HG03045 (cell line): ENCODE results near the gene SVOP.
"Not testable (repeated sequence)": the region's sequence is repeated elsewhere in the genome, so short reads cannot be mapped to it uniquely, and the experiment has no call there.

ENCODE experiments used
- ATAC-seq: cut with Tn5 transposase; IDR thresholded peaks from one replicate; pipeline ENCODE4 v1.9.1; 2021; ENCODE audit warnings: mild to moderate bottlenecking, moderate library complexity; ENCODE audit not compliant: unreplicated experiment

Gene SVOP

DNA sequence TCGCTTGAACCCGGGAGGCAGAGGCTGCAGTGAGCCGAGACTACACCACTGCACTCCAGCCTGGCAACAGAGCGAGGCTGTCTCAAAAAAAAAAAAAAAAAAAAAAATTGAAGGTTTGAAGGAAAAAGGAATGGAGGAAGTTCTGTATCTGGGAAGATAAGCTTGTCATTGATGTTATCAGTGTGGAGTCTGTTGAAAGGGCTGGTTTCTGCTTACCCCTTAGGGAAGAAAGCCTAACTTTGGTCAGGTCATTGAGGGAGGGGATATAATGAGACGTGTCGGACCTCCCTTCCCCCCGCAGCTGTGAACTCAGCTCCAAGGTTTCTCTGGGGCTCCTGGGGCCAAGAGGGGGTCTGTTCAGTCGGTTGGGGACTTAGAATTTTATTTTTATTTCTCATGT, 124.5 kb downstream of the SVOP start:
- no peak for ATAC-seq

DNA sequence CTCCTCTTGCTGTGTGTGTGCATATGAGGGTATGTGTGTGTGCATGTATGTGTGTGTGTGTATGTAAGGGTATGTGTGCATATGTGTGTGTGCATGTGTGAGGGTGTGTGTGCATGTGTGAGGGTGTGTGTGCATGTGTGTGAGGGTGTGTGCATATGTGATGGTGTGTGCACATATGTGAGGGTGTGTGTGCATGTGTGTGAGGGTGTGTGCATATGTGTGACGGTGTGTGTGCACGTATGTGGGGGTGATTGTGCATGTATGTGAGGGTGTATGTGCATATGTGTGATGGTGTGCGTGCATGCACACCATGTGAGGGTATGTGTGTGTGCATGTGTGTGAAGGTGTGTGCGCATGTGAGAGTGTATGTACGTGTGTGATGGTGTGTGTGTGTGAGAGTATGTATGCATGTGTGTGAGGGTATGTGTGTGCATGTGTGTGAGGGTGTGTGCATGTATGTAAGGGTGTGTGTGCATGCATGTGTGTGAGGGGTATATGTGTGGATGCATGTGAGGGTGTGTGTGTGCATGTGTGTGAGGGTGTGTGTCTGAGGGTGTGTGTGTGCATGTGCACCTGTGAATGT, 125.6 kb downstream of the SVOP start:
- no peak for ATAC-seq

DNA sequence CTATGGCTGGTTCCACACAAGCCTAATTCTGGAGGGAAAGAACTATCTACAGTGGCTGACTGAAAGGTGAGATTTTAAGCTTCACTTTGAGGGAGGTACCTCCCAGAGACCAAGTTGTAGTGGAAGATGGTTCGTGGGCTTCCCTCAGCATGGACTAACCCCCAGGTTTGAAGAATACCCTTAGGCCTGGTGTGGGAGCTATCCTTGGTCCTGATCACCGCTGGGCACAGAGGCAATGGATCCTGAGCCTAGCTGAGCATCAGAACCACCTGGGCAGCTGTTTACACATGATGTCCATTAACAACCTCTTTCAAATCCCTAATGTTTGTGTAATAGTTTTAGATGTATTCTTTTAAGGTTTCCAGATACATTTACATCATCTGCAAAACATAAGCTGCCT, 130.7 kb downstream of the SVOP start:
- no peak for ATAC-seq

DNA sequence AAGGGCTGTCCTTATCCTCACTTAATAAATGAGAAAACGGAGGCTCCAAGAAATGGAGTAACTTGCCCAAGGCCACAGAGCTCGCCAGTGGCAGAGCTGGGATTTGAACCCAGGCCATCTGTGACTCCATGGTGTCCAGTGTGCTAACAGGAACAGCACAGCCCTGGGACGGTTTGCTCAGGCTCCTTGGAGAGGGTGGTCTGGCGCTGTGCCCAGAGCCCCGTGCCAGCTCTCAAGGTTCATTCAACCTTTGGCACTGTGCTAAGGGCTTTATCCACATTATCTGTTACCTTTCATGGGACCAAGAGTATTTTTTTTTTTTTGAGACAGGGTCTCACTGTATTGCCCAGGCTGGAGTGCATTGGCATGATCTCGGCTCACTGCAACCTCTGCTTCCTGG, 132.8 kb downstream of the SVOP start:
- no peak for ATAC-seq

DNA sequence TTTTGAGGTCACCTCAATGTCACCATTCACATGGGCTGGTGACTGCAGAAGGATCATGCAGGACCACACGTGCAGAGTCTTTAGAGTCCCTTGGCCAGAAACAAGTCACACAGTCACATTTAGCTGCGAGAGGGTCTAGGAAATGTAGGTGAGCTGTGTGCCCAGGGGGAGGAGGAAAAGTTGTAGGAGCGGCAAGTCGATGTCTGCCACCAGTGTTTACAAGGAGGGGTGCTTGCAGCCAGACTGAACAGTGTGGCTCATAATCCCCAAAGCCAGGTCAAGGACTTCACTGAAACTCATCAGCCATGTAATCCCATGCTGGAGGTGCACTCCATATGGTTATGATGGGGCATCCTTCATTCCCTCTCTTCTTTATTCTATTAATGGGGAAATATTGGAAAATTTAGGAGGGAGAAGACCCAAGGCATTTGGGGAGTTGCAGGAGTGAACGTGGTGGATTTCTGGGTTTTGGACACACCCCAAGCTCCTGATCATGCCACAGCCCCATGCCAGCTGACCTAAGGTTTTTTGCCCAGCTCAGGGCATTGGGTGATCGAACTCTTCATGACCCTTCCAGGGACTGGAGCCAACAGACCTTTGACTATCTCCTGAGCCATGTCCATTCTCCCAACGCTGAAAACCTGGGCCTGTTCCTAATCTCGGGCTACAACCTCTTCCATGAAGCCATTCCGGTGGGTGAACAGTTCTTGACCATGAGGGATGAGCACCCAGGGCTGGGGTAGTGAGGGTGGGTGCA, 133.8 kb downstream of the SVOP start:
- no peak for ATAC-seq

DNA sequence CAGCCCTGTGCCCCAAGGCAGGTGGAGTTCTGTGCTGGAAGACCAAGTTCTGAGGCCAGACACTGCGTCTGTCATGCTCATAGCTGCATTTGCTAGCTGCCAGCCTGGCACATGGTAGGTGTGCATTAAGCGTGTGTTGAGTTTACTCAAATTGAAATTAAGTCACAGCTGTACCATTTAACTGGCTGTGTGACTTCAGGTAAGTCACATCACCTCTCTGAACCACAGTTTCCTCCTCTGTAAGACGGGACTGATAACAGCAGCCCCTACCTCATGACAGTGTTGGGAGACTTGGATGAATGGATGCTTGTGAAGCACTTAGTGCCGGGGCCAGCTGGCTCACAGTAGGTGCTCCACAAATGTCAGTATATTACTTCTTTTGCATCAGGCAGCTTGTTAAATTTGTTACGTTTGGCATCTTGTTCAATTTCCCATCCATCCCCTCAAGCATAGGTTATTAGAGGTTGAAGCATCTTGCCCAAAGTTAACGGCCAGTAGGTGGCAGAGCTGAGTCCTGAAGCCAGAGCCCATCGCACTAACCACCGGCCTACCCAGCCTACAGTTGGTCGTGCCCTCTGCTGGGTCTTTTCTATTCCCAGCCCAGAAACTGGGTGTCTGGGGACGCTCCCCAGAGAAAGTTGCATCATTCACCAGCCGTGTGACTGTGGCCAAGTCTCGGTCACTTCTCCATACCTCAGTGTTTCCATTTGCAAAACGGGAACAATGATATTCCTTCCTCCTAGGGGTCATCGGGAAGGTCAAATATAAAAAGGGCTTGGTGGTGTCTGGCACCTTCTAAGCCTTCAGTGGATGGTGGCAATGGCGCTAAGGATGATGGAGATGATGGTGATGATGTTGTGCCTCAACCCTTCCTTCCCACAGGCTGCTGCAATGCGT, 136.5 kb downstream of the SVOP start:
- ATAC-seq: no peak

DNA sequence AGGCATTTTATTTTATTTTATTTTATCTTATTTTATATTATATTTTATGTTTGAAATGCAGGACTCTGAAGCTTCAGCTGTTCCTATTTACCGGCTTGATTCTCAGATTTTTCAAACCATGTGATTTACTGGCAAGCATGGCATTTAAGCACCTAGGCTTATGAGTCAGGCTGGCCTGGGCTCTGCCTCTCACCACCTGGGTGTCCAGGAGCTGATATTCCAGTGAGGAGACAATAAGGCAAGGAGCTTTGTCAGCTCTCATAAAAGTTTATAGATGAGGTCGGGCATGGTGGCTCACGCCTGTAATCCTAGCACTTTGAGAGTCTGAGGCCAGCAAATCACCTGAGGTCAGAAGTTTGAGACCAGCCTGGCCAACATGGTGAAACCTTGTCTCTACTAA, 138.9 kb downstream of the SVOP start:
- ATAC-seq: no peak

DNA sequence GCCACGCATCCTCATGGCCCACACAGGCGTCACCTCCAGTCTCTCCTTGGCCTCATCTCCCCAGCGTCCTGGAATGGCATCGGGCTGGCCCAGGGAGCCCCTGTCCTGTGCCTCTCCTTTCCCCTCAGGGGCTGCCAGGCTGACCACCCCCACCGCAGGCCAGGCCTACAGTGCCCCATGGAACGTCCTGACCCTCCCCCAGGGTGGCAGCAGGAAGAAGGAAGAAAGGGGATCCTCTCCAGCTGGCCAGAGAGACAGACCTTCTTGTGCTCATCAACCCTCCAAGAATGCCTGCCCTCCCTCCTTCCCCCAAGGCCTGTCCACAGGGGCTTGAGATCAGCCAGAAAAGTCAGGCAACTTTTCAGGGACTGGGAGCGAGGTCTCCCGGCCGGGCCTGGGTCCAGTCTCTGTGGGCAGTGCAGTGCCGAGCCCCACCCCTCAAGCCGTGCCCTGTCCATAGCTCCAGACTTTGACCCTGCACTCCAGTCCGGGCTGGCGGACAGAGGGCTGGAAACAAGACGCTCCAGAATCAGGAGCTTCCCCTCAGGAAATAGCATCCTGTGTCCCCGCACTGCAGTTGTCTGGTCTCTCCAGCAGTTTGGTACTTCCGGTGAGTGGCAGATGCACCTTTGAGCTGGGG, 141.1 kb downstream of the SVOP start, which contains the start of gene DAO:
DAO (plus strand) TSS at position 478 of the 640 bp plus-strand sequence. CDS start 4,915 bp downstream, outside the sequence.
- ATAC-seq: no peak

DNA sequence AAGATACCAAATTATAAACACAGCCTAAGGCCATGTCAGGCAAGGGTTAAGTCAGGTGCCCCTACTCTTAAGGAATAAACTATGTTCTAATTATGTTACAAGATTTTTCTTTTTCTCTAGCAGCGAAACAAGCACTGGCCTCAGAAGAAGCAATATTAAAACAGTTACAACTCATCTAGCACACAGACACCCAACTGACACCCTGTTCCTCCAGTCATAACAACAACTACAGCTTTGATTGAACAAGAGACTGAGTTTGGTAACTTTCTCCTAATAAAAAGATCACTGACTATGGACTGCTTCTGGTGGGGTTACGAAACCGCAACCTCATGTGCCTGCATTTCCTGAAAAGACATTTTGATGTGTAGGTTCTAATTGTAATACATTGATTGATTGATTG, 144.3 kb downstream of the SVOP start:
- ATAC-seq: no peak

DNA sequence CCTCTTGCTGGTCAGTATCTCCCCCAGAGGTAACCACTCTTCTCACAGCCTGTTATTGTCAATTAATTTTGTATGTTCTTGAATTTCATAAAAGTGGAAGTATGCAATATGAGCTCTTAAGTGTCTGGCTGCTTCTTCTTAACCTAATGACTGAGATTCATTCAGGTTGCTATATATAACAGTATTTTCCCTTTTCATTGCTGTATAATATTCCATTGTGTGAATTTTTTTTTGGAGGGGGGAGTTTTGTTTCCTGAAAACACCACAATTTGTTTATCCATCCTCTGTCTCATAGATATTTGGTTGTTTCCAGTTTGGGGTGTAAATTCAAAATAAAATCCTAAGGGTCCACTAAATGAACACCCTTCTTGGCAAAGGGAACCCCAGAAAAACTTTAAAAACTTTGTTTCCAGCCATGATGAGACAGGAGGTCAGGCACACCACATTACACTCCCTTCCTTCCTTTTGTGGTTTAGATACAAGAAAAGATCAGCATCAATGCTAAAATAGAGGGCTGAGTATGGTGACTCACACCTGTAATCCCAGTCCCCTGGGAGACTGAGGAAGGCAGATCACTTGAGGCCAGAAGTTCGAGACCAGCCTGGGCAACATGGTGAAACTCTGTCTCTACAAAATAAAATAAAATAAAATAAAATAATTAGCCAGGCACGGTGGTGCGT, 145.0 kb downstream of the SVOP start:
- no peak for ATAC-seq

DNA sequence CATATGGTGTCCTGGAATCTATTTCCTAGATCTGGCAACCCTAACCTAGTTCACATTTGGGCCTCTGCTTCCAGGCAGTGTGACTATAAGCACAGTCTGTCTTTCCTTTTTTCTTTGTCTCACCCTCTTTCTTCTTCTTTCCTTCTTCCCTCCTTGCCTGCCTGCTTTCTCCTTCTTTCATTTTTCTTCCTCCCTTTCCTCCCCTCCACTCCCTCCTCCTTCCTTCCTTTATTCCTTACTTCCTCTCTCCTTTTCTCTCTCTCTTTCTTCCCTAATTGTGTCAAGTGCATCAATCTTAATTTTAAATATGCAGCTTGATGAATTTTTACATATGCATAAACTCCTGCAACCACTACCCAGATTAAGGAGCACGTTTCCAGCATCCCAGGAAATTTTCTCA, 145.6 kb downstream of the SVOP start:
- ATAC-seq: no peak

DNA sequence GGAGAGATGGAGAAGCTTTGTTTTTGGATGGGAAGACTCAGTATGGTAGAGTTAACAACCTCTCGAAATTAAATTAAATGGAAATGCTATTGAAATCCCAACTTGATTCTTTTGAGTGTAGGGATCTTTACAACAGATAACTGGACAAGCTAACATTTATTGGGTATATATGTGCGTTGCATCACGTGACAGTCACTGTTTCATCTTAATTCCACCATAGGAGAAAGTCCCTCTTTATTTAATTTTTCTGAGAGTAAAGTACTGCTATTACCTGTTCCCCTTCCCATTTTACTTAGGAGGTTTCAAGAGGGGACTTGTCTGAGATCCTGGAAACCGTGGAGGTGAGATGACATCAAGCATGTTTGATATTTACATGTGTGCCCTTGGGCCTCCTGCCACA, 152.1 kb downstream of the SVOP start:
- ATAC-seq: no peak

DNA sequence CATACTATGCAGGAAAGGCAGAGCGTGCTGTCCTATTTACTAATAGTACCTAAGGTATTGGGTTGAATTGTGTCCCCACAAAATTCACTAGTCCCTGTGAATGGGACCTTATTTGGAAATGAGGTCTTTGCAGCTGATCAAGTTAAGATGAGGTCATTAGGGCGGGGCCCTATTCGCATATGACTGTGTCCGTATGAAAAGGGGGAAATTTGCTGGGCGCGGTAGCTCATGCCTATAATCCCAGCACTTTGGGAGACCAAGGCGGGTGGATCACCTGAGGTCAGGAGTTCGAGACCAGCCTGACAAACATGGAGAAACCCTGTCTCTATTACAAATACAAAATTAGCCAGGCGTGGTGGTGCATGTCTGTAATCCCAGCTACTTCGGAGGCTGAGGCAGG, 154.8 kb downstream of the SVOP start:
- ATAC-seq: not testable (repeated sequence)

DNA sequence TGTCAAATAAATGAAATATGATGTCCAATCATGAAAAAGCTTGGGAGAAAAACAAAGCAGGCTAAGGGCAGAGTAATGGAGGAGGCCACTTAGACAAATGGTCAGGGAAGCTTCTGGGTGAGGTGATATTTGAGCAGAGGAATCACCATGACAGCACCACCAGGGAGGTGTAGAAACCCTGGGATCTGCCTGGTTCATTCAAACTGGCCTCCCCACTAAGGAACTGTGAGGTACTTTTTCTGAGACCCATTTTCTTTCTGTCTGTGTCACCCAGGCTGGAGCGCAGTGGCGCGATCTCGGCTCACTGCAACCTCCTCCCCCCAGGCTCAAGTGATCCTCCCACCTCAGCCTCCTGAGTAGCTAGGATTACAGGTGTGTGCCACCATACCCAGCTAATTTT, 155.7 kb downstream of the SVOP start:
- ATAC-seq: no peak

DNA sequence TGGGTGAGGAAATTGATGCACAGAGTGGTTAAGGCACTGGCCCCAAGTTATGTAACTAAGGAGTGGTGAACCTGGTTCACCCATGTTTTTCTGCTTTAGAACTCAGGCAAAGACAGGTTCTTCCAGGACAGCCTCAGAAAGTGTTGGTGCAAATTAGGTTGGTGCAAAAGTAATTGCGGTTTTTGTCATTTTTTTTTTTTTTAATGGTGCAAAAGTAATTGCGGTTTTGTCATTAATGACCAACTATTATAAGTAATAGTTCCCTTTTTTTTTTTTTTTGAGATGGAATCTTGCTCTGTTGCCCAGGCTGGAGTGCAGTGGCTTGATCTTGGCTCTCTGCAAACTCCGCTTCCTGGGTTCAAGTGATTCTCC, 158.3 kb downstream of the SVOP start:
- no peak for ATAC-seq

DNA sequence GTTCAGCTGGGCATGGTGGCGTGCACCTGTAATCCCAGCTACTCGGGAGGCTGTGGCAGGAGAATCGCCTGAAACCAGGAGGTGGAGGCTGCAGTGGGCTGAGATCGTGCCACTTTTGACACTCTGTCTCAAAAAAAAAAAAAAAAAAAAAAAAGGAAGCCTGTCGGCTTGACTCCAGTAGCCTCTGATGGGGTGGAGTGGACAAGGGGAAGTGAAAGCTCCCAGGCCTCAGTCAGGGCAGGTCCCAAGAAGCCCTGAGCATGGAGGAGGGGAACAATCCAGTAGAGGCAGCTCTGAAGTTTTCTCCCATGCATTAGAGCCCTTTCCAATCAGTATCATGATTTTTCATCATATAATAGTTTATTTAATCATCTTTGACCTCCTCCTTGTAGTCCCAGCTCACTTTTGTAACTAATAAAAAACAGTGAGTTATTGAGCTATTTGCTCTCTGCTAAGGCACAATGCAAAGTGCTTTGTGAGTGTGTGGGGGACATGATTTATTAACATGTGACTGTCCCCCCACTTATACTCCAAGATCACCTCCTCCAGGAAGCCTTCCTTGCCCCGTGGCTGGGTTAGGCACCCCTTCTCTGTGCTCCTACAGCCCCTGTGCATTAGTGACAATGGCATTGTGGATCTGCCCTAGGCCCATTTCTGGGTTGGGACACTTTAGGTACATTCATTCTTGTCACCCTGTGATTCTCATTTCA, 158.8 kb downstream of the SVOP start:
- ATAC-seq: no peak

DNA sequence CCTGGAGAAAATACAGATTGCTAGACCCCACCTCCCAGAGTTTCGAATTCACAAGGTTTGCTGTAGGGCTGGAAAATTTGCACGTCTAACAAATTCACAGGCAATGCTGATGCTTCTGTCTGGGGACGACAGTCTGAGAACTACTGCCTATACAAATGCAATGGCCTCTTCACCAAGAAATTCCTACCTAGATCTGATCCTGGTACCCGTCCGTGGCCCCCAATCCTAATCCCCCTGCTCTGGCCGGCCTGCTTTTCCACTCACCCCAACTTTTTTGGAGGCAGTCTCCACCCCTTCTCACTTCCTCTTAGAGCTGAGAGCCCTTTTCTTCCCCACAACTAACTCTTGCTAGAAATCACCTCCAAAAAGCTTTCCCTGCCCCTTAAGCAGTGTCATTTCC, 160.4 kb downstream of the SVOP start:
- ATAC-seq: no peak

DNA sequence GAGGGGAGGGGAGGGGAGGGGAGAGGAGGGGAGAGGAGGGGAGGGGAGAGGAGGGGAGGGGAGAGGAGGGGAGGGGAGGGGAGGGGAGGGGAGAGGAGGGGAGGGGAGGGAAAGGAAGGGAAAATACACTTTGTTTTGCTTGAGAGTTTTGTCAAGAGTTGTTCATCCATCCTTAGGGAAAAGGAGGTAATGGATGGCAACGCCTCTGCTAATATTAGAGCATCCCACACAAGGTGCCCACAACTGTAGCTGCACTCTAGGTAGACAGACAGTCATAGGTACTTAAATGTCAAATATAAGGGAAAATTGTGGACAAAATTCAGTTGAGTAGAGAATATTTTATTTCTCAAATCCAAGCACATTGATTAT, 161.0 kb downstream of the SVOP start:
- no peak for ATAC-seq

DNA sequence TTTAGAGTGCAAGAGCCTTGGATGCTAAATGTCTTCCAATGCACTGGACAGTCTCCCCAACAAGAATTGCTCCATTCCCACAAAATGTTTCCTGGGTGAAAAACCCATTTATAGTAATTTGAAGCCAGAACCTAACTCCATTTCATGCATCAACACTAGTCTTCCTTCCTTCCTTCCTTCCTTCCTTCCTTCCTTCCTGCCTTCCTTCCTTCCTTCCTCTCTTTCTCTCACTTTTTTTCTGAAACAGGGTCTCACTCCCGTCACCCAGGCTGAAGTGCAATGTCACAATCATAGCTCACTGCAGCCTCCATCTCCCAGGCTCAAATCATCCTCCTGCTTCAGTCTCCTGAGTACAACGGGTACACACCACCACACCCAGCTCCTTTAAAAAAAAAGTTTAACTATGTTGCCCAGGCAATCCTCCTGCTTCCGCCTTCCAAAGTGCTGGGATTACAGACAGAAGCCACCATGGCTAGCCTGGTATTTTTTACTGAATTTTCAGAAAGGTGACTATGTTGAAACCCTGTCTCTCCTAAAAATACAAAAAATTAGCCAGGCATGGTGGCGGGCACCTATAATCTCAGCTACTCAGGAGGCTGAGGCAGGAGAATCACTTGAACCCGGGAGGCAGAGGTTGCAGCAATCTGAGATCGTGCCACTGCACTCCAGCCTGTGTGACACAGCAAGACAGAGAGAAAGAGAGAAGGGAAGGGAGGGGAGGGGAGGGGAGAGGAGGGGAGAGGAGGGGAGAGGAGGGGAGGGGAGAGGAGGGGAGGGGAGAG, 161.5 kb downstream of the SVOP start:
- ATAC-seq: not testable (repeated sequence)
